ENCODE data around the gene PACRG.

The PACRG gene

GRCh38 chr6:162951164-162951743, 223.5 kb downstream of the PACRG start:
- Histone ChIP-seq H4K5ac (ENCODE audit: low read length) (no peak overlapping the region), H3K4me1 (ENCODE audit: control insufficient read depth, low read depth, low read length) (no peaks in the 10 kb centered on the region), H2BK120ac (ENCODE audit: low read depth, low read length) (no peak overlapping the region), H3K27ac (ENCODE audit: low read depth, low read length) (no peak overlapping the region), H2BK5ac (ENCODE audit: low read length) (no peak overlapping the region), H3K4me2 (ENCODE audit: low read length) (no peak overlapping the region), H3K36me3 (ENCODE audit: control insufficient read depth, insufficient read depth, low read length) (no peaks in the 10 kb centered on the region), H3K4me3 (ENCODE audit: low read length) (no peak overlapping the region), H3K56ac (ENCODE audit: low read length) (no peak overlapping the region), H3K23ac (ENCODE audit: low read length) (no peak overlapping the region), H2AK5ac (ENCODE audit: low read length) (no peak overlapping the region), H3K27me3 (ENCODE audit: insufficient read depth, low read length, poor library complexity) (no peaks in the 10 kb centered on the region), H3K79me2 (ENCODE audit: control insufficient read depth, insufficient read depth, low read length) (no peaks in the 10 kb centered on the region), H3K79me1 (ENCODE audit: low read length) (no peaks in the 10 kb centered on the region), H4K8ac (ENCODE audit: low read depth, low read length) (no peak overlapping the region), H3K4ac (ENCODE audit: low read depth, low read length) (no peak overlapping the region), H3K18ac (ENCODE audit: low read length) (no peak overlapping the region), H2BK15ac (replicated peaks; ENCODE audit: low read depth) (no peak overlapping the region), H3K9ac (ENCODE audit: low read length) (no peak overlapping the region)
- no peak for DNase-seq
- no CpG with 5 or more reads among the region's 4 CpGs for WGBS (ENCODE audit: extremely low coverage, insufficient coverage, low lambda C conversion rate)

GRCh38 chr6:162952423-162952822, 224.6 kb downstream of the PACRG start:
- H3K18ac ChIP-seq (ENCODE audit: low read length), result no peak overlapping the region
- no peak overlapping the region for H3K27ac ChIP-seq (ENCODE audit: low read depth, low read length)
- H2AK5ac ChIP-seq (ENCODE audit: low read length), result no peak overlapping the region
- H4K8ac ChIP-seq (ENCODE audit: low read depth, low read length), result no peak overlapping the region
- WGBS (ENCODE audit: extremely low coverage, insufficient coverage, low lambda C conversion rate), result no CpG with 5 or more reads among the region's 4 CpGs
- no peaks in the 10 kb centered on the region for H3K79me1 ChIP-seq (ENCODE audit: low read length)
- no peaks in the 10 kb centered on the region for H3K79me2 ChIP-seq (ENCODE audit: control insufficient read depth, insufficient read depth, low read length)
- no peak overlapping the region for H2BK5ac ChIP-seq (ENCODE audit: low read length)
- no peaks in the 10 kb centered on the region for H3K27me3 ChIP-seq (ENCODE audit: insufficient read depth, low read length, poor library complexity)
- no peak for DNase-seq
- no peak overlapping the region for H3K4ac ChIP-seq (ENCODE audit: low read depth, low read length)
- no peak overlapping the region for H2BK120ac ChIP-seq (ENCODE audit: low read depth, low read length)
- no peak overlapping the region for H3K4me2 ChIP-seq (ENCODE audit: low read length)
- no peak overlapping the region for H3K9ac ChIP-seq (ENCODE audit: low read length)
- no peaks in the 10 kb centered on the region for H3K36me3 ChIP-seq (ENCODE audit: control insufficient read depth, insufficient read depth, low read length)
- no peak overlapping the region for H2BK15ac ChIP-seq (replicated peaks; ENCODE audit: low read depth)
- no peak overlapping the region for H3K56ac ChIP-seq (ENCODE audit: low read length)
- H3K4me1 ChIP-seq (ENCODE audit: control insufficient read depth, low read depth, low read length), result no peaks in the 10 kb centered on the region
- no peak overlapping the region for H3K23ac ChIP-seq (ENCODE audit: low read length)
- no peak overlapping the region for H4K5ac ChIP-seq (ENCODE audit: low read length)
- H3K4me3 ChIP-seq (ENCODE audit: low read length), result no peak overlapping the region

- WGBS (ENCODE audit: extremely low coverage, insufficient coverage, low lambda C conversion rate), result no CpG with 5 or more reads among the region's 3 CpGs
- no peaks in the 10 kb centered on the region for H3K79me1 ChIP-seq (ENCODE audit: low read length)
- H2BK120ac ChIP-seq (ENCODE audit: low read depth, low read length), result no peak overlapping the region
- no peak overlapping the region for H3K4ac ChIP-seq (ENCODE audit: low read depth, low read length)
- H3K56ac ChIP-seq (ENCODE audit: low read length), result no peak overlapping the region
- H4K5ac ChIP-seq (ENCODE audit: low read length), result no peak overlapping the region
- H2BK5ac ChIP-seq (ENCODE audit: low read length), result no peak overlapping the region
- H3K27ac ChIP-seq (ENCODE audit: low read depth, low read length), result no peak overlapping the region
- H4K8ac ChIP-seq (ENCODE audit: low read depth, low read length), result no peak overlapping the region
- H3K4me1 ChIP-seq (ENCODE audit: control insufficient read depth, low read depth, low read length), result no peaks in the 10 kb centered on the region
- no peaks in the 10 kb centered on the region for H3K27me3 ChIP-seq (ENCODE audit: insufficient read depth, low read length, poor library complexity)
- H3K4me3 ChIP-seq (ENCODE audit: low read length), result no peak overlapping the region
- H3K4me2 ChIP-seq (ENCODE audit: low read length), result no peak overlapping the region
- no peak overlapping the region for H2AK5ac ChIP-seq (ENCODE audit: low read length)
- no peak overlapping the region for H3K23ac ChIP-seq (ENCODE audit: low read length)
- no peaks in the 10 kb centered on the region for H3K79me2 ChIP-seq (ENCODE audit: control insufficient read depth, insufficient read depth, low read length)
- H3K36me3 ChIP-seq (ENCODE audit: control insufficient read depth, insufficient read depth, low read length), result no peaks in the 10 kb centered on the region
- H2BK15ac ChIP-seq (replicated peaks; ENCODE audit: low read depth), result no peak overlapping the region
- DNase-seq, result no peak
- no peak overlapping the region for H3K9ac ChIP-seq (ENCODE audit: low read length)
- H3K18ac ChIP-seq (ENCODE audit: low read length), result no peak overlapping the region
Observed at GRCh38 chr6:162957062-162957461, 229.3 kb downstream of the PACRG start.

GRCh38 chr6:162960679-162961457, 233.1 kb downstream of the PACRG start:
- no peak overlapping the region for H3K18ac ChIP-seq (ENCODE audit: low read length)
- H3K27ac ChIP-seq (ENCODE audit: low read depth, low read length), result no peak overlapping the region
- H3K4me3 ChIP-seq (ENCODE audit: low read length), result no peak overlapping the region
- no peaks in the 10 kb centered on the region for H3K4me1 ChIP-seq (ENCODE audit: control insufficient read depth, low read depth, low read length)
- H4K8ac ChIP-seq (ENCODE audit: low read depth, low read length), result no peak overlapping the region
- no peak overlapping the region for H3K4ac ChIP-seq (ENCODE audit: low read depth, low read length)
- H3K79me2 ChIP-seq (ENCODE audit: control insufficient read depth, insufficient read depth, low read length), result no peaks in the 10 kb centered on the region
- H2BK5ac ChIP-seq (ENCODE audit: low read length), result no peak overlapping the region
- H2BK120ac ChIP-seq (ENCODE audit: low read depth, low read length), result no peak overlapping the region
- no peak overlapping the region for H3K4me2 ChIP-seq (ENCODE audit: low read length)
- H2BK15ac ChIP-seq (replicated peaks; ENCODE audit: low read depth), result no peak overlapping the region
- no peak overlapping the region for H2AK5ac ChIP-seq (ENCODE audit: low read length)
- no peak overlapping the region for H3K9ac ChIP-seq (ENCODE audit: low read length)
- WGBS (ENCODE audit: extremely low coverage, insufficient coverage, low lambda C conversion rate), result no CpG with 5 or more reads among the region's 3 CpGs
- H3K27me3 ChIP-seq (ENCODE audit: insufficient read depth, low read length, poor library complexity), result no peaks in the 10 kb centered on the region
- DNase-seq, result no peak
- H3K36me3 ChIP-seq (ENCODE audit: control insufficient read depth, insufficient read depth, low read length), result no peaks in the 10 kb centered on the region
- H3K23ac ChIP-seq (ENCODE audit: low read length), result no peak overlapping the region
- H3K79me1 ChIP-seq (ENCODE audit: low read length), result no peaks in the 10 kb centered on the region
- H3K56ac ChIP-seq (ENCODE audit: low read length), result no peak overlapping the region
- H4K5ac ChIP-seq (ENCODE audit: low read length), result no peak overlapping the region

GRCh38 chr6:162962093-162962492, 234.3 kb downstream of the PACRG start:
- Histone ChIP-seq H4K5ac (ENCODE audit: low read length) (no peak overlapping the region), H3K36me3 (ENCODE audit: control insufficient read depth, insufficient read depth, low read length) (no peaks in the 10 kb centered on the region), H3K9ac (ENCODE audit: low read length) (no peak overlapping the region), H2BK5ac (ENCODE audit: low read length) (no peak overlapping the region), H3K79me2 (ENCODE audit: control insufficient read depth, insufficient read depth, low read length) (no peaks in the 10 kb centered on the region), H3K27ac (ENCODE audit: low read depth, low read length) (no peak overlapping the region), H3K4me1 (ENCODE audit: control insufficient read depth, low read depth, low read length) (no peaks in the 10 kb centered on the region), H3K23ac (ENCODE audit: low read length) (no peak overlapping the region), H2BK15ac (replicated peaks; ENCODE audit: low read depth) (no peak overlapping the region), H3K4ac (ENCODE audit: low read depth, low read length) (no peak overlapping the region), H3K4me2 (ENCODE audit: low read length) (no peak overlapping the region), H4K8ac (ENCODE audit: low read depth, low read length) (no peak overlapping the region), H2BK120ac (ENCODE audit: low read depth, low read length) (no peak overlapping the region), H3K4me3 (ENCODE audit: low read length) (no peak overlapping the region), H3K56ac (ENCODE audit: low read length) (no peak overlapping the region), H3K79me1 (ENCODE audit: low read length) (no peaks in the 10 kb centered on the region), H2AK5ac (ENCODE audit: low read length) (no peak overlapping the region), H3K27me3 (ENCODE audit: insufficient read depth, low read length, poor library complexity) (no peaks in the 10 kb centered on the region), H3K18ac (ENCODE audit: low read length) (no peak overlapping the region)
- DNase-seq, result no peak

GRCh38 chr6:162963861-162964260, 236.1 kb downstream of the PACRG start:
- Histone ChIP-seq H4K8ac (ENCODE audit: low read depth, low read length) (no peak overlapping the region), H3K79me1 (ENCODE audit: low read length) (no peaks in the 10 kb centered on the region), H2AK5ac (ENCODE audit: low read length) (no peak overlapping the region), H3K27me3 (ENCODE audit: insufficient read depth, low read length, poor library complexity) (no peaks in the 10 kb centered on the region), H3K27ac (ENCODE audit: low read depth, low read length) (no peak overlapping the region), H3K4me3 (ENCODE audit: low read length) (no peak overlapping the region), H2BK5ac (ENCODE audit: low read length) (no peak overlapping the region), H3K79me2 (ENCODE audit: control insufficient read depth, insufficient read depth, low read length) (no peaks in the 10 kb centered on the region), H3K23ac (ENCODE audit: low read length) (no peak overlapping the region), H4K5ac (ENCODE audit: low read length) (no peak overlapping the region), H2BK15ac (replicated peaks; ENCODE audit: low read depth) (no peak overlapping the region), H3K4me1 (ENCODE audit: control insufficient read depth, low read depth, low read length) (no peaks in the 10 kb centered on the region), H3K9ac (ENCODE audit: low read length) (no peak overlapping the region), H3K4ac (ENCODE audit: low read depth, low read length) (no peak overlapping the region), H3K18ac (ENCODE audit: low read length) (no peak overlapping the region), H3K4me2 (ENCODE audit: low read length) (no peak overlapping the region), H3K36me3 (ENCODE audit: control insufficient read depth, insufficient read depth, low read length) (no peaks in the 10 kb centered on the region), H2BK120ac (ENCODE audit: low read depth, low read length) (no peak overlapping the region), H3K56ac (ENCODE audit: low read length) (no peak overlapping the region)
- no peak for DNase-seq
- WGBS (ENCODE audit: extremely low coverage, insufficient coverage, low lambda C conversion rate), result no CpG with 5 or more reads among the region's 1 CpG

All from mesendoderm (in vitro differentiated cells).